ENCODE data around the gene PLA2G12B. TPM values are rescaled to one million over a fixed set of nuclear protein-coding genes. Genes with fewer than 3 reads are reported as not detected.

The PLA2G12B gene
- total and polyA plus RNA-seq, 2 experiments from 2014 or later: not detected

GRCh38 chr10:72886621-72887020 lies 68.0 kb downstream of the PLA2G12B start:
- Mint-ChIP-seq H3K27me3 (ENCODE audit: insufficient read depth, low read depth, poor library complexity) (peaks cover 1% of the 10 kb centered on the region), H3K4me3 (peak overlapping the region; percentile 59; the same call in 2 of the 3 replicates), H3K27ac (peak overlapping the region; percentile 85), H3K36me3 (ENCODE audit: low read depth) (peaks cover 62% of the 10 kb centered on the region), H3K4me1 (peaks cover 50% of the 10 kb centered on the region), H3K9me3 (peaks cover 17% of the 10 kb centered on the region)
- H3K4me2 ChIP-seq: peak overlapping the region; percentile 56
- ATAC-seq (peak; percentile 44), DNase-seq (ENCODE audit: low spot score) (peak; percentile 31)
- no peaks in the 10 kb centered on the region for H3K27me3 ChIP-seq (ENCODE audit: insufficient read depth)
- peaks cover 27% of the 10 kb centered on the region for H3K4me1 ChIP-seq (ENCODE audit: insufficient read depth)
- H3K27ac ChIP-seq (ENCODE audit: low read depth): peak overlapping the region; percentile 91
- H3K79me2 ChIP-seq (replicated peaks; ENCODE audit: insufficient read depth): no peaks in the 10 kb centered on the region
- H3F3A ChIP-seq (replicated peaks; ENCODE audit: low read depth): no peaks in the 10 kb centered on the region
- no peaks in the 10 kb centered on the region for H4K20me1 ChIP-seq (replicated peaks; ENCODE audit: insufficient read depth)
- peaks cover 9% of the 10 kb centered on the region for H3K9me2 ChIP-seq (ENCODE audit: insufficient read depth)
- peaks cover 2% of the 10 kb centered on the region; the same call in 1 of the 2 replicates for H3K36me3 ChIP-seq (ENCODE audit: insufficient read depth)
- peak overlapping the region; percentile 2; the same call in 1 of the 2 replicates for H3K4me3 ChIP-seq
- no peak overlapping the region for H2AFZ ChIP-seq
- TF ChIP-seq REST (IDR thresholded peaks at IDR 0.05; ENCODE audit: unreplicated experiment): no peak
- no peak for TF ChIP-seq ZNF331 (CRISPR knock-in tag; IDR thresholded peaks at IDR 0.05; ENCODE audit: low read depth)
- no peak for TF ChIP-seq STAT1 (IDR thresholded peaks at IDR 0.05; ENCODE audit: unreplicated experiment)
- TF ChIP-seq JUNB (IDR thresholded peaks at IDR 0.05; ENCODE audit: unreplicated experiment): no peak
- no peak for TF ChIP-seq ZNF114 (CRISPR knock-in tag; IDR thresholded peaks at IDR 0.05)
- TF ChIP-seq CTCF (conservative IDR thresholded peaks at IDR 0.05; ENCODE audit: low read depth in 2 of 2): no peak
- no peak for TF ChIP-seq NANOG (IDR thresholded peaks at IDR 0.05; ENCODE audit: borderline replicate concordance)
- TF ChIP-seq EZH2 (IDR thresholded peaks at IDR 0.05; ENCODE audit: low read depth, unreplicated experiment): no peak
- no peak for TF ChIP-seq ETS1 (IDR thresholded peaks at IDR 0.05)
- TF ChIP-seq POLR2AphosphoS5 (IDR thresholded peaks at IDR 0.05; ENCODE audit: low read depth): no peak
- TF ChIP-seq CREB1 (CRISPR knock-in tag; IDR thresholded peaks at IDR 0.05; ENCODE audit: low read depth): no peak
- no peak for TF ChIP-seq EZH2phosphoT487 (IDR thresholded peaks at IDR 0.05; ENCODE audit: unreplicated experiment)
- no peak for TF ChIP-seq ZNF462 (CRISPR knock-in tag; IDR thresholded peaks at IDR 0.05)
